Epidermal melanocyte (primary cell): ENCODE results near the gene COL4A4.
"Not testable (repeated sequence)": the region's sequence is repeated elsewhere in the genome, so short reads cannot be mapped to it uniquely, and the experiment has no call there.

Experiments
- DNase-seq: peaks from one replicate; pipeline ENCODE4 v3.0.0; 2011; ENCODE audit warnings: low spot score; ENCODE audit not compliant: insufficient read length

COL4A4 gene

GRCh38 chr2:227163998-227164762 lies at the start of gene COL4A4, which contains the start of gene COL4A3:
Gene COL4A4 (minus strand): TSS chr2:227164205. CDS start chr2:227147483, 16,722 bp downstream.
Gene COL4A3 (plus strand): TSS chr2:227164624. CDS start chr2:227164727, 103 bp downstream.
- DNase-seq: no peak

- DNase-seq: no peak
Observed at GRCh38 chr2:227207573-227207972, 43.6 kb upstream of the COL4A4 start.

GRCh38 chr2:227206406-227206805 lies 42.4 kb upstream of the COL4A4 start:
- DNase-seq: no peak

GRCh38 chr2:227205701-227206100 lies 41.7 kb upstream of the COL4A4 start:
- no peak for DNase-seq

GRCh38 chr2:227204452-227204851 lies 40.4 kb upstream of the COL4A4 start:
- DNase-seq: no peak

GRCh38 chr2:227201771-227202170 lies 37.8 kb upstream of the COL4A4 start:
- DNase-seq: no peak

- no peak for DNase-seq
Observed at GRCh38 chr2:227198866-227199265, 34.9 kb upstream of the COL4A4 start.

GRCh38 chr2:227194219-227194618 lies 30.2 kb upstream of the COL4A4 start:
- no peak for DNase-seq

GRCh38 chr2:227192491-227192890 lies 28.5 kb upstream of the COL4A4 start:
- DNase-seq: no peak

GRCh38 chr2:227191367-227191766 lies 27.4 kb upstream of the COL4A4 start:
- DNase-seq: no peak

- no peak for DNase-seq
Observed at GRCh38 chr2:227188292-227188691, 24.3 kb upstream of the COL4A4 start.

- DNase-seq: no peak
Observed at GRCh38 chr2:227186751-227187150, 22.7 kb upstream of the COL4A4 start.

GRCh38 chr2:227185615-227186232 lies 21.7 kb upstream of the COL4A4 start:
- no peak for DNase-seq

GRCh38 chr2:227183657-227184367 lies 19.8 kb upstream of the COL4A4 start:
- no peak for DNase-seq

GRCh38 chr2:227182765-227183164 lies 18.8 kb upstream of the COL4A4 start:
- no peak for DNase-seq

GRCh38 chr2:227180770-227181169 lies 16.8 kb upstream of the COL4A4 start:
- no peak for DNase-seq

GRCh38 chr2:227179988-227180685 lies 16.1 kb upstream of the COL4A4 start:
- DNase-seq: no peak

- DNase-seq: no peak
Observed at GRCh38 chr2:227177592-227178336, 13.8 kb upstream of the COL4A4 start.

- DNase-seq: not testable (repeated sequence)
Observed at GRCh38 chr2:227171779-227172178, 7.8 kb upstream of the COL4A4 start.

- DNase-seq: no peak
Observed at GRCh38 chr2:227164763-227165291, 822 bp upstream of the COL4A4 start.
